CD4-positive, alpha-beta T cell treated with Interleukin-1 beta for 1 hour (primary cell): ENCODE measurements around the gene PTPN18.
"Not testable (repeated sequence)": the region's sequence is repeated elsewhere in the genome, so short reads cannot be mapped to it uniquely, and the experiment has no call there.

ENCODE experiments used
- DNase-seq, 2 donors: peaks; one replicate each; pipeline ENCODE4 v3.0.0-alpha.2; 2020 to 2022

PTPN18 gene

GRCh38 chr2:130385709-130386108 is 29.9 kb downstream of the PTPN18 start:
- no peak for DNase-seq

GRCh38 chr2:130387071-130387400 is 31.2 kb downstream of the PTPN18 start:
- no peak for DNase-seq

GRCh38 chr2:130387804-130388203 is 31.9 kb downstream of the PTPN18 start:
- DNase-seq: no peak

- no peak for DNase-seq
Measured at GRCh38 chr2:130388221-130388907, 32.5 kb downstream of the PTPN18 start.

- DNase-seq: no peak
Measured at GRCh38 chr2:130389358-130389757, 33.5 kb downstream of the PTPN18 start.

- no peak for DNase-seq
Measured at GRCh38 chr2:130389783-130390182, 33.9 kb downstream of the PTPN18 start.

GRCh38 chr2:130390460-130391057 is 34.7 kb downstream of the PTPN18 start:
- peak in 1 of 2 donors; percentile 34 for DNase-seq

- DNase-seq: peak; percentile 52 to 68
Measured at GRCh38 chr2:130391058-130391871, 35.4 kb downstream of the PTPN18 start.

GRCh38 chr2:130391872-130392670 is 36.2 kb downstream of the PTPN18 start:
- DNase-seq: no peak

- no peak for DNase-seq
Measured at GRCh38 chr2:130393318-130393910, 37.6 kb downstream of the PTPN18 start.

- DNase-seq: not testable (repeated sequence)
Measured at GRCh38 chr2:130406280-130406679, 50.4 kb downstream of the PTPN18 start.

GRCh38 chr2:130416693-130417092 is 60.8 kb downstream of the PTPN18 start:
- DNase-seq: peak; percentile 5 to 20

GRCh38 chr2:130418845-130419244 is 63.0 kb downstream of the PTPN18 start:
- not testable (repeated sequence) for DNase-seq
